A549 (cell line): Measurements from ENCODE around the gene KLHL3. TPM values are rescaled to one million over a fixed set of nuclear protein-coding genes. Genes with fewer than 3 reads are reported as not detected.

Source experiments
- ATAC-seq, 2 experiments: fragments of 200-7000 bp in 1 of 2; fragments of >200 bp in 1 of 2; cut with Nextera tagmentation in 1 of 2; cut with Tn5 transposase in 1 of 2; 3 replicates each; pipeline versions ENCODE4 v1.8.0 to v1.9.1; 2018 to 2020; ENCODE audit warnings: mild to moderate bottlenecking in 1 of 2, moderate library complexity in 1 of 2
- CTCF ChIA-PET: fragments of 300-600 bp; sonication (Branson Sonifier 250); formaldehyde crosslinking; extraction: SDS; loops from one replicate; lab custom pipeline; 2021; ENCODE audit warnings: antibody characterized with exemption, inconsistent platforms; lab: Yijun Ruan, JAX
- POLR2A ChIA-PET: fragments of 350-600 bp; formaldehyde crosslinking; extraction: SDS; loops from one replicate; lab custom pipeline; 2021; ENCODE audit warnings: antibody characterized with exemption, inconsistent platforms; lab: Yijun Ruan, JAX
- DNase-seq, 2 experiments: peaks; one replicate each; pipeline versions ENCODE4 v3.0.0 to v3.0.0-alpha.2; 2011 to 2016; ENCODE audit warnings: low read depth in 1 of 2, low spot score in 1 of 2
- FAIRE-seq: peaks from 2 replicates; lab custom pipeline; 2011; peaks lifted over from hg19 to GRCh38; lab: Jason Lieb, UNC
- H3K27ac ChIP-seq, 2 experiments: fragments of >200 bp; sonication (Bioruptor Twin); formaldehyde crosslinking; 3 replicates each; pipeline ENCODE4 v1.5.1; 2016 to 2017
- H3K4me1 ChIP-seq: fragments of >200 bp; sonication (Bioruptor Twin); formaldehyde crosslinking; 3 replicates; pipeline ENCODE4 v1.6.1; 2016
- H3K4me2 ChIP-seq: fragments of >200 bp; sonication (Bioruptor Twin); formaldehyde crosslinking; 3 replicates; pipeline ENCODE4 v1.6.1; 2016
- H3K4me3 ChIP-seq: fragments of >200 bp; sonication (Bioruptor Twin); formaldehyde crosslinking; 3 replicates; pipeline ENCODE4 v1.5.1; 2016
- H3K9me3 ChIP-seq: fragments of >200 bp; sonication (Bioruptor Twin); formaldehyde crosslinking; 3 replicates; pipeline ENCODE4 v1.6.1; 2016
- ATOH8 ChIP-seq: fragments of 250-450 bp; sonication (Bioruptor Pico); IDR thresholded peaks from 2 replicates; pipeline ENCODE4 v1.5.0; 2020; ENCODE audit warnings: low read depth, mild to moderate bottlenecking, moderate library complexity
- CBX2 ChIP-seq: fragments of 200-600 bp; sonication (generic); IDR thresholded peaks from 2 replicates; pipeline ENCODE4 v1.6.1; 2016; ENCODE audit warnings: low read depth, mild to moderate bottlenecking, borderline replicate concordance
- CHD4 ChIP-seq: fragments of 200-600 bp; sonication (generic); IDR thresholded peaks from 2 replicates; pipeline ENCODE4 v1.6.1; 2016; ENCODE audit warnings: antibody characterized with exemption, mild to moderate bottlenecking, borderline replicate concordance
- EHF ChIP-seq: fragments of 250-450 bp; sonication (Bioruptor Pico); IDR thresholded peaks from 2 replicates; pipeline ENCODE4 v1.5.0; 2020; ENCODE audit warnings: mild to moderate bottlenecking
- EP300 ChIP-seq, 2 experiments: fragments of >200 bp; sonication (Bioruptor Twin); formaldehyde crosslinking; IDR thresholded peaks; 2 replicates in 1 of 2; 3 replicates in 1 of 2; pipeline ENCODE4 v1.6.1; 2016 to 2017
- FOXS1 ChIP-seq: fragments of 250-450 bp; sonication (Bioruptor Pico); IDR thresholded peaks from 2 replicates; pipeline ENCODE4 v1.5.0; 2020; ENCODE audit warnings: mild to moderate bottlenecking, moderate library complexity
- HEYL ChIP-seq: fragments of 250-450 bp; sonication (Bioruptor Pico); IDR thresholded peaks from 2 replicates; pipeline ENCODE4 v1.8.0; 2021; ENCODE audit warnings: mild to moderate bottlenecking, moderate library complexity
- HOXA7 ChIP-seq: fragments of 250-450 bp; sonication (Bioruptor Pico); IDR thresholded peaks from 2 replicates; pipeline ENCODE4 v1.5.0; 2020; ENCODE audit warnings: mild to moderate bottlenecking, moderate library complexity
- HOXB13 ChIP-seq: fragments of 250-450 bp; sonication (Bioruptor Pico); IDR thresholded peaks from 2 replicates; pipeline ENCODE4 v1.5.0; 2020; ENCODE audit warnings: low read depth, mild to moderate bottlenecking, moderate library complexity
- KDM5A ChIP-seq: fragments of 200-600 bp; sonication (generic); IDR thresholded peaks from 2 replicates; pipeline ENCODE4 v1.6.1; 2016; ENCODE audit warnings: antibody characterized with exemption, mild to moderate bottlenecking
- MAZ ChIP-seq: fragments of 150-350 bp; IDR thresholded peaks from 2 replicates; pipeline ENCODE4 v1.6.1; 2014; ENCODE audit warnings: antibody characterized with exemption, low read depth, low read length, borderline replicate concordance
- NR3C1 ChIP-seq: fragments of >200 bp; sonication (Bioruptor Twin); formaldehyde crosslinking; IDR thresholded peaks from 3 replicates; pipeline ENCODE4 v1.6.1; 2017
- PHF8 ChIP-seq: fragments of 200-600 bp; sonication (generic); IDR thresholded peaks from 2 replicates; pipeline ENCODE4 v1.6.1; 2016; ENCODE audit warnings: low read depth, mild to moderate bottlenecking, antibody characterized with exemption, moderate library complexity, borderline replicate concordance
- RARB ChIP-seq: fragments of 250-450 bp; sonication (Bioruptor Pico); IDR thresholded peaks from 2 replicates; pipeline ENCODE4 v1.8.0; 2021; ENCODE audit warnings: mild to moderate bottlenecking, moderate library complexity
- RFX5 ChIP-seq: fragments of 450-650 bp; IDR thresholded peaks from 2 replicates; pipeline ENCODE4 v1.7.1; 2014; ENCODE audit warnings: antibody characterized with exemption, mild to moderate bottlenecking, moderate library complexity
- TFCP2L1 ChIP-seq: fragments of 250-450 bp; sonication (Bioruptor Pico); IDR thresholded peaks from 2 replicates; pipeline ENCODE4 v1.5.0; 2021; ENCODE audit warnings: mild to moderate bottlenecking
- TP53 ChIP-seq: fragments of 250-450 bp; sonication (Bioruptor Pico); IDR thresholded peaks from 2 replicates; pipeline ENCODE4 v1.5.0; 2021; ENCODE audit warnings: mild to moderate bottlenecking, moderate library complexity
- WGBS: methylation state at CpG from one replicate; pipeline ENCODE4 v1.1.6; 2017; ENCODE audit errors: missing lambda C conversion rate; 5-methylcytosine and 5-hydroxymethylcytosine counted together
- polyA plus RNA-seq, 4 experiments: library from polyadenylated mRNA; depleted of rRNA in 3 of 4; stranded (reverse); fragments of >200 nt; fragmentation: RNase III in 1 of 4; extraction: RNeasy Plus Mini Kit Qiagen cat#74134 plus additional on column Dnase treatment in 1 of 4; gene quantifications; 2 replicates in 3 of 4; 3 replicates in 1 of 4; pipeline ENCODE4 v1.2.3, GENCODE V29; 2011 to 2017
- TF ChIP-seq, protein P1 (sequence below): IDR thresholded peaks from 2 replicates; pipeline ENCODE4 v1.6.1; 2012
- TF ChIP-seq, protein P2 (sequence below): fragments of >200 bp; sonication (Bioruptor Twin); formaldehyde crosslinking; IDR thresholded peaks from 3 replicates; pipeline ENCODE4 v1.6.1; 2016
- TF ChIP-seq, protein P3 (sequence below): fragments of 150-350 bp; IDR thresholded peaks from 2 replicates; pipeline ENCODE4 v1.6.1; 2014; ENCODE audit warnings: low read depth, mild to moderate bottlenecking, low read length
- TF ChIP-seq, protein P4 (sequence below): fragments of >200 bp; sonication (Bioruptor Twin); formaldehyde crosslinking; IDR thresholded peaks from 2 replicates; pipeline ENCODE4 v1.6.1; 2016
- TF ChIP-seq, protein P5 (sequence below): fragments of >200 bp; sonication (Bioruptor Twin); formaldehyde crosslinking; IDR thresholded peaks from 3 replicates; pipeline ENCODE4 v1.5.1; 2016

Gene KLHL3
- polyA plus RNA-seq, 2 of the 4 experiments (the other 2 are of a cell fraction) = 0.35 to 1.1 TPM

- DNase-seq (no peak), FAIRE-seq (no peak), ATAC-seq (no peak)
- Histone ChIP-seq H3K27ac (no peak overlapping the region), H3K4me2 (no peak overlapping the region), H3K4me1 (no peaks in the 10 kb centered on the region), H3K4me3 (no peak overlapping the region), H3K9me3 (no peaks in the 10 kb centered on the region)
- ChIA-PET POLR2A (no interaction called here), CTCF (no interaction called here)
- TF ChIP-seq ATOH8 (CRISPR knock-in tag) (no peak), NR3C1 (no peak), CBX2 (no peak), RFX5 (no peak), HOXB13 (no peak), FOXS1 (CRISPR knock-in tag) (no peak), CHD4 (no peak), TFCP2L1 (no peak), TP53 (CRISPR knock-in tag) (no peak), EHF (CRISPR knock-in tag) (no peak)
- TF ChIP-seq, protein P1, sequence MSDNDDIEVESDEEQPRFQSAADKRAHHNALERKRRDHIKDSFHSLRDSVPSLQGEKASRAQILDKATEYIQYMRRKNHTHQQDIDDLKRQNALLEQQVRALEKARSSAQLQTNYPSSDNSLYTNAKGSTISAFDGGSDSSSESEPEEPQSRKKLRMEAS = no peak
- TF ChIP-seq, protein P2, sequence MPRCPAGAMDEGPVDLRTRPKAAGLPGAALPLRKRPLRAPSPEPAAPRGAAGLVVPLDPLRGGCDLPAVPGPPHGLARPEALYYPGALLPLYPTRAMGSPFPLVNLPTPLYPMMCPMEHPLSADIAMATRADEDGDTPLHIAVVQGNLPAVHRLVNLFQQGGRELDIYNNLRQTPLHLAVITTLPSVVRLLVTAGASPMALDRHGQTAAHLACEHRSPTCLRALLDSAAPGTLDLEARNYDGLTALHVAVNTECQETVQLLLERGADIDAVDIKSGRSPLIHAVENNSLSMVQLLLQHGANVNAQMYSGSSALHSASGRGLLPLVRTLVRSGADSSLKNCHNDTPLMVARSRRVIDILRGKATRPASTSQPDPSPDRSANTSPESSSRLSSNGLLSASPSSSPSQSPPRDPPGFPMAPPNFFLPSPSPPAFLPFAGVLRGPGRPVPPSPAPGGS = no peak
- 52% methylated on average over 6 of the region's 6 CpGs for WGBS
Observed at GRCh38 chr5:137603356-137603755, 132.5 kb downstream of the KLHL3 start.

DNA sequence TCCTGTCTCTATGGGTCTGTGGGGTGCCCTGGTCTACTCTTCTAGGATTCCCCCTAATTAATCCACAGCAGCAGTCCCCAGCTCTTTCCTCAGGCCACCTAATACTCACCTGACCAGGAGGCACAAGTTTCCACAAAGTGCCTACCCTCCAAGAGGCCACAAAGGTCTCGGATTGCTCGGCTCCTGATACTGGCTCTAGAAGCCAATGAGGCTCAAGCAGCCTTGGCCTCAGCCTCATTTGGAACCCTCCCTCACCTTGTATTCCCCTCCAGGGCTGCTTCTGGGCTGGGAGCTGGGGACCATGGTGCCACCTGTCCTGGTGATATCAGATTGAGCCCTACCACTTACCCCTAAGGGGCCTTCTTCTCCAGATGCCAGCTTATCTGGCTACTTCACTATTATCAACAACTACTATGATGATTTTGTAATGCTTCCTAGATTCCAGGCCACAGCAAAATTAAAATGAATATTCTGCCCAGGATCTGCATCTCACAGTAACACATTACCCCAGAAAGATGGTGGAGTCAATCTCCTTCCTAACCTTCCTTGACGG, 133.1 kb downstream of the KLHL3 start:
- 47% methylated on average over 3 of the region's 3 CpGs for WGBS
- no peak overlapping the region for H3K4me3 ChIP-seq
- DNase-seq = no peak
- FAIRE-seq = no peak
- H3K4me2 ChIP-seq = no peak overlapping the region
- TF ChIP-seq TP53 (CRISPR knock-in tag) (no peak), HOXB13 (no peak), EP300 (IDR thresholded peaks at IDR 0.05) (no peak), MAZ (no peak), KDM5A (no peak), RARB (no peak), RFX5 (no peak), EHF (CRISPR knock-in tag) (no peak), HEYL (CRISPR knock-in tag) (no peak), HOXA7 (CRISPR knock-in tag) (no peak), CHD4 (no peak), PHF8 (no peak)
- TF ChIP-seq, protein P3, sequence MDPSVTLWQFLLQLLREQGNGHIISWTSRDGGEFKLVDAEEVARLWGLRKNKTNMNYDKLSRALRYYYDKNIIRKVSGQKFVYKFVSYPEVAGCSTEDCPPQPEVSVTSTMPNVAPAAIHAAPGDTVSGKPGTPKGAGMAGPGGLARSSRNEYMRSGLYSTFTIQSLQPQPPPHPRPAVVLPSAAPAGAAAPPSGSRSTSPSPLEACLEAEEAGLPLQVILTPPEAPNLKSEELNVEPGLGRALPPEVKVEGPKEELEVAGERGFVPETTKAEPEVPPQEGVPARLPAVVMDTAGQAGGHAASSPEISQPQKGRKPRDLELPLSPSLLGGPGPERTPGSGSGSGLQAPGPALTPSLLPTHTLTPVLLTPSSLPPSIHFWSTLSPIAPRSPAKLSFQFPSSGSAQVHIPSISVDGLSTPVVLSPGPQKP = no peak
- TF ChIP-seq, protein P1 = no peak
- TF ChIP-seq, protein P4, sequence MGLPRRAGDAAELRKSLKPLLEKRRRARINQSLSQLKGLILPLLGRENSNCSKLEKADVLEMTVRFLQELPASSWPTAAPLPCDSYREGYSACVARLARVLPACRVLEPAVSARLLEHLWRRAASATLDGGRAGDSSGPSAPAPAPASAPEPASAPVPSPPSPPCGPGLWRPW = no peak
- TF ChIP-seq, protein P5, sequence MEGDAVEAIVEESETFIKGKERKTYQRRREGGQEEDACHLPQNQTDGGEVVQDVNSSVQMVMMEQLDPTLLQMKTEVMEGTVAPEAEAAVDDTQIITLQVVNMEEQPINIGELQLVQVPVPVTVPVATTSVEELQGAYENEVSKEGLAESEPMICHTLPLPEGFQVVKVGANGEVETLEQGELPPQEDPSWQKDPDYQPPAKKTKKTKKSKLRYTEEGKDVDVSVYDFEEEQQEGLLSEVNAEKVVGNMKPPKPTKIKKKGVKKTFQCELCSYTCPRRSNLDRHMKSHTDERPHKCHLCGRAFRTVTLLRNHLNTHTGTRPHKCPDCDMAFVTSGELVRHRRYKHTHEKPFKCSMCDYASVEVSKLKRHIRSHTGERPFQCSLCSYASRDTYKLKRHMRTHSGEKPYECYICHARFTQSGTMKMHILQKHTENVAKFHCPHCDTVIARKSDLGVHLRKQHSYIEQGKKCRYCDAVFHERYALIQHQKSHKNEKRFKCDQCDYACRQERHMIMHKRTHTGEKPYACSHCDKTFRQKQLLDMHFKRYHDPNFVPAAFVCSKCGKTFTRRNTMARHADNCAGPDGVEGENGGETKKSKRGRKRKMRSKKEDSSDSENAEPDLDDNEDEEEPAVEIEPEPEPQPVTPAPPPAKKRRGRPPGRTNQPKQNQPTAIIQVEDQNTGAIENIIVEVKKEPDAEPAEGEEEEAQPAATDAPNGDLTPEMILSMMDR = no peak
- CTCF ChIA-PET = interaction anchor here (1.0 to 1.2 kb wide), 2 partner anchors 16 to 104 kb away, joined by 3 to 4 read pairs; no protein-coding TSS in a partner anchor
- H3K27ac ChIP-seq = no peak overlapping the region
- POLR2A ChIA-PET = no interaction called here
- no peaks in the 10 kb centered on the region for H3K4me1 ChIP-seq
- H3K9me3 ChIP-seq = no peaks in the 10 kb centered on the region
- ATAC-seq = no peak
